Brain microvascular endothelial cell (primary cell): Measurements from ENCODE around the gene HYI.
"Not testable (repeated sequence)": the region's sequence is repeated elsewhere in the genome, so short reads cannot be mapped to it uniquely, and the experiment has no call there.

Experiments
- DNase-seq: peaks from one replicate; pipeline ENCODE4 v3.0.0-alpha.2; 2020
- H3K27ac ChIP-seq: fragments of 250-450 bp; sonication (Bioruptor Pico); 2 replicates; pipeline ENCODE4 v1.5.1; 2020; ENCODE audit warnings: mild to moderate bottlenecking, moderate library complexity
- H3K27me3 ChIP-seq: fragments of 250-450 bp; sonication (Bioruptor Pico); replicated peaks from 2 replicates; pipeline ENCODE4 v1.5.1; 2020; ENCODE audit warnings: mild to moderate bottlenecking
- H3K36me3 ChIP-seq: fragments of 250-450 bp; sonication (Bioruptor Pico); replicated peaks from 2 replicates; pipeline ENCODE4 v1.5.1; 2020; ENCODE audit warnings: mild to moderate bottlenecking
- H3K4me3 ChIP-seq: 2 replicates; pipeline ENCODE4 v1.5.1; 2011; ENCODE audit warnings: low read depth, mild to moderate bottlenecking, control low read depth, low read length, moderate library complexity
- CTCF ChIP-seq: IDR thresholded peaks from 2 replicates; pipeline ENCODE4 v1.5.1; 2011; ENCODE audit warnings: low read depth, mild to moderate bottlenecking, moderate library complexity, low read length, control low read depth, inconsistent platforms; ENCODE audit errors: missing control alignments
- in situ Hi-C: cut with HindIII; loops from 2 replicates; pipeline ENCODE4 v1.10.0; 2017; ENCODE audit warnings: low sequenced_read_pairs, low pct_ligation_motif_present

The HYI gene

GRCh38 chr1:43477716-43478115 is 24.0 kb upstream of the HYI start:
- DNase-seq: no peak

GRCh38 chr1:43475611-43476401 is 22.1 kb upstream of the HYI start:
- DNase-seq: peak; percentile 64
- in situ Hi-C loops, H3K4me3 ChIP-seq, H3K27me3 ChIP-seq, H3K36me3 ChIP-seq: not testable (repeated sequence)
- H3K27ac ChIP-seq: peak overlapping the region; percentile 70

More at GRCh38 chr1:43477716-43478115, 24.0 kb upstream of the HYI start:
- Histone ChIP-seq H3K27me3 (no peaks in the 10 kb centered on the region), H3K4me3 (no peak overlapping the region), H3K27ac (no peak overlapping the region), H3K36me3 (no peaks in the 10 kb centered on the region)
- in situ Hi-C loops: no loop called here
- TF ChIP-seq CTCF: no peak

DNA sequence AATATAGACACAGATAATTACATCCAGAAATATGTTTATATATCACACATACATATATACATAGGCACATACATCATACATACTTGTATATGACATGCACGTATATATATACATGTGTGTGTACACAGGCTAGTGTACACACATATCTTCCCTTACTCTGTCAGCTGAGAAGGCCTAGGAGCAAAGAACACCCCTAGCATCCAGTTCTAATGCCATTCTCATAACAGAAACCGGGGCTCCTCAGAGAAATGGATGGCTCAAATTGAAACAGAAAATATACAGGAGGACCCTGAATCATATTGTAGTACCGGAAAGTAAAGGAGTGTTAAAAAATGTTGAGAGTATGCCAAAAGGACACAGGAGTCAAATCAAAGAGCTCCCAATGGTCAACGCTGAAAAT is 19.7 kb upstream of the HYI start:
- no peaks in the 10 kb centered on the region for H3K36me3 ChIP-seq
- peak overlapping the region; percentile 82 for H3K27ac ChIP-seq
- H3K27me3 ChIP-seq: no peaks in the 10 kb centered on the region
- no peak for TF ChIP-seq CTCF
- in situ Hi-C loops: no loop called here
- no peak overlapping the region for H3K4me3 ChIP-seq
- no peak for DNase-seq

GRCh38 chr1:43472463-43473151 is 18.9 kb upstream of the HYI start:
- H3K27me3 ChIP-seq, in situ Hi-C loops, H3K4me3 ChIP-seq, H3K36me3 ChIP-seq: not testable (repeated sequence)
- peak overlapping the region; percentile 82 for H3K27ac ChIP-seq
- DNase-seq: peak; percentile 88

DNA sequence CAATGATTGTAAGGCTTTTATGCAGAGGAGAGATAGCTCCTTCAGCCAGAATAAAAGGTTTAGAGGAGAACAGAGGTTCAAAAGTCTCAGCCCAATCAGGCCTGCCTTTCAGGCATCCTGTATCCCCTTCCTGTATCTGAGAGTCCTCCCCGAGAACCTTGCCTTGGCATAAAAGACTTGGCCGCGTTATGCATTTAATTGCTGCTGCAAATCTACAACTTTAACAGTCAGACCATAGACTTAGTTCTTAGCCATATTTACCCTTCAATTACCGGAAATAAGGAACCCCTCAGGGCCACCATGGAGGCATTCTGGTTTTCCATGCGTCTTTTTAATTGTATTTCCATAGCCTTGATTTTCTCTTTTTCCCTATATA is 18.3 kb upstream of the HYI start:
- in situ Hi-C loops: no loop called here
- peak overlapping the region; percentile 82 for H3K27ac ChIP-seq

GRCh38 chr1:43469932-43470331 is 16.2 kb upstream of the HYI start:
- no peaks in the 10 kb centered on the region for H3K36me3 ChIP-seq
- H3K27me3 ChIP-seq: no peaks in the 10 kb centered on the region
- no peak for DNase-seq
- in situ Hi-C loops: no loop called here
- no peak overlapping the region for H3K4me3 ChIP-seq
- no peak overlapping the region for H3K27ac ChIP-seq
- TF ChIP-seq CTCF: no peak

More for the DNA sequence above, 18.3 kb upstream of the HYI start:
- no peak for TF ChIP-seq CTCF
- H3K36me3 ChIP-seq: no peaks in the 10 kb centered on the region
- H3K4me3 ChIP-seq: no peak overlapping the region
- H3K27me3 ChIP-seq: no peaks in the 10 kb centered on the region
- no peak for DNase-seq
